ENCODE data around the gene HLCS. TPM values are rescaled to one million over a fixed set of nuclear protein-coding genes. Genes with fewer than 3 reads are reported as not detected.

HLCS gene
- total RNA-seq, 1 donor from 2014 or later = 25.0 TPM

GRCh38 chr21:36796070-36796469, 170.4 kb downstream of the HLCS start:
- Histone ChIP-seq H3K36me3 (no peaks in the 10 kb centered on the region), H3K4me3 (no peak overlapping the region), H2AFZ (replicated peaks) (no peak overlapping the region), H3K79me2 (ENCODE audit: low read depth) (no peaks in the 10 kb centered on the region), H3K4me1 (peaks cover 14% of the 10 kb centered on the region), H3K9me3 (ENCODE audit: low read depth) (no peaks in the 10 kb centered on the region), H3F3A (ENCODE audit: low read depth) (peaks cover 11% of the 10 kb centered on the region), H4K20me1 (ENCODE audit: low read depth) (peaks cover 6% of the 10 kb centered on the region), H3K4me2 (no peak overlapping the region), H3K9ac (no peak overlapping the region), H3K27ac (no peak overlapping the region), H3K27me3 (peaks cover 47% of the 10 kb centered on the region)
- peaks cover 18% of the 10 kb centered on the region for H3K36me3 Mint-ChIP-seq
- H3K9me3 Mint-ChIP-seq = peaks cover 37% of the 10 kb centered on the region
- DNase-seq (ENCODE audit: low spot score) = no peak
- no peak overlapping the region for H3K4me3 Mint-ChIP-seq
- peaks cover 15% of the 10 kb centered on the region for H3K4me1 Mint-ChIP-seq
- no peak for TF ChIP-seq CTCF (IDR thresholded peaks at IDR 0.05)
- TF ChIP-seq EZH2 (IDR thresholded peaks at IDR 0.05) = no peak
- no peak for TF ChIP-seq EZH2phosphoT487 (IDR thresholded peaks at IDR 0.05)
- H3K27me3 Mint-ChIP-seq (ENCODE audit: insufficient read depth, low read depth) = peaks cover 5% of the 10 kb centered on the region
- no peak overlapping the region for H3K27ac Mint-ChIP-seq

- no peak overlapping the region for H3K27ac Mint-ChIP-seq
- H3K27me3 Mint-ChIP-seq (ENCODE audit: insufficient read depth, low read depth) = peaks cover 5% of the 10 kb centered on the region
- peaks cover 20% of the 10 kb centered on the region for H3K4me1 ChIP-seq
- peaks cover 14% of the 10 kb centered on the region for H3K36me3 Mint-ChIP-seq
- H3K79me2 ChIP-seq (ENCODE audit: low read depth) = no peaks in the 10 kb centered on the region
- H3K9me3 Mint-ChIP-seq = peaks cover 20% of the 10 kb centered on the region
- TF ChIP-seq EZH2 (IDR thresholded peaks at IDR 0.05) = no peak
- no peak for TF ChIP-seq EZH2phosphoT487 (IDR thresholded peaks at IDR 0.05)
- TF ChIP-seq CTCF (IDR thresholded peaks at IDR 0.05) = no peak
- no peak overlapping the region for H3K4me2 ChIP-seq
- H3K4me3 ChIP-seq = no peak overlapping the region
- H3K9me3 ChIP-seq (ENCODE audit: low read depth) = no peaks in the 10 kb centered on the region
- H3K27ac ChIP-seq = no peak overlapping the region
- no peak overlapping the region for H3K4me3 Mint-ChIP-seq
- H4K20me1 ChIP-seq (ENCODE audit: low read depth) = peaks cover 7% of the 10 kb centered on the region
- peaks cover 65% of the 10 kb centered on the region for H3K27me3 ChIP-seq
- no peaks in the 10 kb centered on the region for H3K36me3 ChIP-seq
- DNase-seq (ENCODE audit: low spot score) = no peak
- H2AFZ ChIP-seq (replicated peaks) = no peak overlapping the region
- H3K4me1 Mint-ChIP-seq = peaks cover 28% of the 10 kb centered on the region
- H3F3A ChIP-seq (ENCODE audit: low read depth) = peaks cover 13% of the 10 kb centered on the region
- no peak overlapping the region for H3K9ac ChIP-seq
Measured at GRCh38 chr21:36792505-36792967, 173.9 kb downstream of the HLCS start.

- H3K27me3 Mint-ChIP-seq (ENCODE audit: insufficient read depth, low read depth) = peaks cover 5% of the 10 kb centered on the region
- H3F3A ChIP-seq (ENCODE audit: low read depth) = peaks cover 13% of the 10 kb centered on the region
- H3K4me1 Mint-ChIP-seq = peaks cover 28% of the 10 kb centered on the region
- peaks cover 7% of the 10 kb centered on the region for H4K20me1 ChIP-seq (ENCODE audit: low read depth)
- peak overlapping the region; percentile 83 for H3K27ac Mint-ChIP-seq
- peaks cover 65% of the 10 kb centered on the region for H3K27me3 ChIP-seq
- H3K9ac ChIP-seq = no peak overlapping the region
- no peak overlapping the region for H3K4me3 Mint-ChIP-seq
- no peak overlapping the region for H3K27ac ChIP-seq
- H3K9me3 Mint-ChIP-seq = peaks cover 17% of the 10 kb centered on the region
- peak; percentile 73 for DNase-seq (ENCODE audit: low spot score)
- no peaks in the 10 kb centered on the region for H3K9me3 ChIP-seq (ENCODE audit: low read depth)
- H3K4me3 ChIP-seq = peak overlapping the region; percentile 20
- H3K36me3 ChIP-seq = no peaks in the 10 kb centered on the region
- H3K79me2 ChIP-seq (ENCODE audit: low read depth) = no peaks in the 10 kb centered on the region
- H3K4me2 ChIP-seq = peak overlapping the region; percentile 72
- H2AFZ ChIP-seq (replicated peaks) = no peak overlapping the region
- H3K36me3 Mint-ChIP-seq = peaks cover 14% of the 10 kb centered on the region
- TF ChIP-seq EZH2 (IDR thresholded peaks at IDR 0.05) (peak; percentile 43), EZH2phosphoT487 (IDR thresholded peaks at IDR 0.05) (peak; percentile 79), CTCF (IDR thresholded peaks at IDR 0.05) (no peak)
- H3K4me1 ChIP-seq = peaks cover 20% of the 10 kb centered on the region
Measured at GRCh38 chr21:36791695-36792470, 174.6 kb downstream of the HLCS start.
